H1 (cell line): ENCODE data around the gene TUBGCP6. TPM values are rescaled to one million over a fixed set of nuclear protein-coding genes. Genes with fewer than 3 reads are reported as not detected.
A peak's percentile ranks its signal among the peaks of the same experiment; 100 is the strongest.

Experiments used
- CTCF ChIA-PET: fragments of 300-600 bp; sonication (Branson Sonifier 250); formaldehyde crosslinking; loops from one replicate; lab custom pipeline; 2021; ENCODE audit not compliant: partially characterized antibody; lab: Charles Lee
- POLR2A ChIA-PET: fragments of 300-600 bp; sonication (Branson Sonifier 250); formaldehyde crosslinking; loops from one replicate; lab custom pipeline; 2021; ENCODE audit warnings: inconsistent platforms; ENCODE audit not compliant: partially characterized antibody; lab: Charles Lee
- DNase-seq, 2 experiments: peaks; one replicate each; pipeline versions ENCODE4 v3.0.0 to v3.0.0-alpha.2; 2010 to 2022; ENCODE audit warnings: low spot score in 2 of 2, low read depth in 1 of 2, mixed read lengths in 1 of 2
- FAIRE-seq: peaks from 2 replicates; lab custom pipeline; 2011; peaks lifted over from hg19 to GRCh38; lab: Jason Lieb, UNC
- H2AFZ ChIP-seq: 2 replicates; pipeline ENCODE4 v1.8.1; 2012; ENCODE audit warnings: low read length, inconsistent platforms
- H2AK5ac ChIP-seq: 2 replicates; pipeline ENCODE4 v1.6.1; 2013; ENCODE audit warnings: low read depth, low read length
- H2BK120ac ChIP-seq: replicated peaks from 2 replicates; pipeline ENCODE3; 2013; ENCODE audit warnings: low read depth, low read length, inconsistent platforms
- H2BK12ac ChIP-seq: 2 replicates; pipeline ENCODE4 v1.6.1; 2013; ENCODE audit warnings: low read depth, low read length
- H2BK15ac ChIP-seq: 2 replicates; pipeline ENCODE4 v1.6.1; 2013; ENCODE audit warnings: low read length
- H2BK20ac ChIP-seq: 2 replicates; pipeline ENCODE4 v1.6.1; 2013; ENCODE audit warnings: low read length
- H2BK5ac ChIP-seq: 2 replicates; pipeline ENCODE4 v1.6.1; 2013; ENCODE audit warnings: low read depth, low read length
- H3K14ac ChIP-seq: 2 replicates; pipeline ENCODE4 v1.6.1; 2013; ENCODE audit warnings: inconsistent platforms; ENCODE audit not compliant: insufficient read length
- H3K18ac ChIP-seq: 2 replicates; pipeline ENCODE4 v1.6.1; 2013; ENCODE audit warnings: low read length; ENCODE audit errors: extremely low read depth
- H3K23ac ChIP-seq: 2 replicates; pipeline ENCODE4 v1.6.1; 2013; ENCODE audit warnings: inconsistent platforms; ENCODE audit not compliant: insufficient read length
- H3K23me2 ChIP-seq: 2 replicates; pipeline ENCODE4 v1.6.1; 2013; ENCODE audit warnings: low read depth, low read length
- H3K27ac ChIP-seq: 2 replicates; pipeline ENCODE4 v1.6.1; 2011; ENCODE audit warnings: low read depth, low read length, inconsistent platforms
- H3K27me3 ChIP-seq, 4 experiments: replicated peaks in 1 of 4; 1 replicate in 1 of 4; 2 replicates in 3 of 4; pipeline versions ENCODE4 v1.6.1 to v1.8.1; 2011 to 2013; ENCODE audit warnings: low read length in 3 of 4, mild to moderate bottlenecking in 3 of 4, inconsistent platforms in 2 of 4, mixed read lengths in 2 of 4, moderate library complexity in 1 of 4; ENCODE audit not compliant: control insufficient read depth in 3 of 4, insufficient read depth in 3 of 4; ENCODE audit errors: extremely low read depth in 1 of 4
- H3K36me3 ChIP-seq, 4 experiments: 2 replicates each; pipeline versions ENCODE4 v1.6.1 to v1.8.1; 2011 to 2013; ENCODE audit warnings: mild to moderate bottlenecking in 4 of 4, low read length in 3 of 4, moderate library complexity in 2 of 4, control low read depth in 1 of 4, inconsistent platforms in 1 of 4; ENCODE audit not compliant: insufficient read depth in 4 of 4, control insufficient read depth in 2 of 4
- H3K4ac ChIP-seq: replicated peaks from 2 replicates; pipeline ENCODE3; 2013; ENCODE audit warnings: low read length, low read depth, mixed read lengths, inconsistent platforms; ENCODE audit not compliant: insufficient read length
- H3K4me1 ChIP-seq, 4 experiments: replicated peaks in 1 of 4; 1 replicate in 1 of 4; 2 replicates in 3 of 4; pipeline versions ENCODE4 v1.6.1 to v1.8.1; 2011 to 2013; ENCODE audit warnings: low read length in 3 of 4, inconsistent platforms in 2 of 4, mixed read lengths in 1 of 4; ENCODE audit not compliant: insufficient read depth in 4 of 4, control insufficient read depth in 3 of 4
- H3K4me2 ChIP-seq, 2 experiments: 2 replicates each; pipeline versions ENCODE4 v1.6.1 to v1.8.1; 2011 to 2013; ENCODE audit warnings: low read depth in 2 of 2, low read length in 2 of 2, control low read depth in 1 of 2, inconsistent platforms in 1 of 2, mild to moderate bottlenecking in 1 of 2; ENCODE audit not compliant: insufficient read depth in 1 of 2
- H3K4me3 ChIP-seq, 4 experiments: fragments of 200-600, 300-600 bp in 1 of 4; sonication (generic), shearing (Covaris generic), sonication (Bioruptor Twin) in 1 of 4; 2 replicates each; pipeline versions ENCODE4 v1.5.1 to v1.8.1; 2011 to 2016; ENCODE audit warnings: low read length in 4 of 4, low read depth in 3 of 4, control low read depth in 2 of 4, inconsistent platforms in 2 of 4, mild to moderate bottlenecking in 2 of 4, mixed read lengths in 1 of 4, moderate library complexity in 1 of 4; ENCODE audit not compliant: insufficient read depth in 2 of 4; ENCODE audit errors: extremely low read depth in 1 of 4
- H3K56ac ChIP-seq: replicated peaks from 2 replicates; pipeline ENCODE3; 2013; ENCODE audit warnings: low read depth, mild to moderate bottlenecking, mixed read lengths, low read length, inconsistent platforms; ENCODE audit not compliant: insufficient read length
- H3K79me1 ChIP-seq: 2 replicates; pipeline ENCODE4 v1.6.1; 2013; ENCODE audit warnings: low read depth, low read length, control low read depth
- H3K79me2 ChIP-seq, 2 experiments: 2 replicates each; pipeline versions ENCODE4 v1.6.1 to v1.8.1; 2012 to 2013; ENCODE audit warnings: low read length in 2 of 2, mild to moderate bottlenecking in 2 of 2, inconsistent platforms in 1 of 2; ENCODE audit not compliant: insufficient read depth in 2 of 2, control insufficient read depth in 1 of 2
- H3K9ac ChIP-seq, 4 experiments: replicated peaks in 1 of 4; 1 replicate in 1 of 4; 2 replicates in 3 of 4; pipeline versions ENCODE4 v1.6.1 to v1.8.1; 2011 to 2013; ENCODE audit warnings: low read depth in 3 of 4, low read length in 3 of 4, control low read depth in 2 of 4, mild to moderate bottlenecking in 2 of 4, moderate library complexity in 2 of 4, inconsistent platforms in 1 of 4; ENCODE audit errors: extremely low read depth in 1 of 4
- H3K9me3 ChIP-seq, 2 experiments: 2 replicates each; pipeline versions ENCODE4 v1.6.1 to v1.8.1; 2012 to 2013; ENCODE audit warnings: mild to moderate bottlenecking in 2 of 2, moderate library complexity in 2 of 2, control low read depth in 1 of 2, inconsistent platforms in 1 of 2, low read depth in 1 of 2, low read length in 1 of 2, mixed read lengths in 1 of 2; ENCODE audit not compliant: insufficient read depth in 2 of 2
- H4K20me1 ChIP-seq, 2 experiments: replicated peaks in 1 of 2; 2 replicates each; pipeline versions ENCODE3 to v1.8.1; 2011 to 2013; ENCODE audit warnings: inconsistent platforms in 2 of 2, low read length in 2 of 2, mild to moderate bottlenecking in 1 of 2; ENCODE audit not compliant: insufficient read depth in 2 of 2, control insufficient read depth in 1 of 2
- H4K5ac ChIP-seq: 2 replicates; pipeline ENCODE4 v1.6.1; 2013; ENCODE audit warnings: low read length, low read depth, mixed read lengths, inconsistent platforms; ENCODE audit not compliant: insufficient read length
- H4K8ac ChIP-seq: 2 replicates; pipeline ENCODE4 v1.8.0; 2013; ENCODE audit warnings: mild to moderate bottlenecking, moderate library complexity, low read length, inconsistent platforms; ENCODE audit not compliant: insufficient read depth; ENCODE audit errors: extremely low read depth
- H4K91ac ChIP-seq: replicated peaks from 2 replicates; pipeline ENCODE3; 2013; ENCODE audit warnings: low read length, mixed read lengths, inconsistent platforms; ENCODE audit not compliant: insufficient read length
- POLR2AphosphoS5 ChIP-seq: IDR thresholded peaks from 2 replicates; pipeline ENCODE4 v1.6.1; 2011; ENCODE audit warnings: low read depth, low read length
- SIRT6 ChIP-seq: IDR thresholded peaks from one replicate; pipeline ENCODE4 v1.7.1; 2012; ENCODE audit warnings: low read length, inconsistent platforms
- WGBS, 2 experiments: shearing (Covaris generic) in 1 of 2; methylation state at CpG; one replicate each; pipeline versions ENCODE4 v1.1.6 to v1.1.7; 2013 to 2015; ENCODE audit warnings: low lambda C conversion rate in 2 of 2, mixed read lengths in 2 of 2, inconsistent platforms in 1 of 2, low coverage in 1 of 2, missing lambda C conversion rate in 1 of 2; ENCODE audit not compliant: insufficient replicate concordance in 2 of 2, insufficient coverage in 1 of 2, insufficient read length in 1 of 2; ENCODE audit errors: extremely low coverage in 1 of 2, missing lambda C conversion rate in 1 of 2; 5-methylcytosine and 5-hydroxymethylcytosine counted together
- polyA plus RNA-seq, 7 experiments: library from polyadenylated mRNA; depleted of rRNA in 3 of 7; stranded (reverse) in 5 of 7; unstranded in 2 of 7; fragments of >200 nt in 5 of 7; fragments of 200-250 nt in 2 of 7; gene quantifications; 1 replicate in 5 of 7; 2 replicates in 1 of 7; 4 replicates in 1 of 7; pipeline versions ENCODE4 v1.2.1 to v1.2.3, GENCODE V29; 2011 to 2013; ENCODE audit warnings: missing spikeins in 2 of 7, mixed read lengths in 2 of 7
- total RNA-seq: library from RNA; stranded (reverse); fragmentation: NEBNext Ultra II Directional; extraction: Animal tissue kit (Norgen Biotek cat#: 25700); gene quantifications from 2 replicates; pipeline ENCODE4 v1.2.1, GENCODE V29; 2021

The TUBGCP6 gene
- total and polyA plus RNA-seq, 2 of the 8 experiments (the other 6 are each of a cell fraction or from before 2014, with no cell fraction given), result 24.2 to 24.7 TPM

GRCh38 chr22:50280022-50280707 lies 35.3 kb upstream of the TUBGCP6 start:
- no peak overlapping the region for H4K5ac ChIP-seq
- H3K4me2 ChIP-seq, result no peak overlapping the region
- H2BK15ac ChIP-seq, result no peak overlapping the region
- peaks cover 0 to 2% (median 0%) of the 10 kb centered on the region in 4 experiments; a peak in 2 of 7 replicates for H3K4me1 ChIP-seq
- 95% methylated on average over 15 of the region's 38 CpGs; no CpG with 5 or more reads in 1 of the 2 experiments for WGBS, 2 experiments
- H2BK120ac ChIP-seq, result no peak overlapping the region
- no peaks in the 10 kb centered on the region for H3K23me2 ChIP-seq
- POLR2A ChIA-PET, result interaction anchor here (0.7 to 1.2 kb wide), 3 partner anchors 13 to 42 kb away, joined by 3 to 4 read pairs (median 3); no protein-coding TSS in a partner anchor
- no peak overlapping the region for H2AK5ac ChIP-seq
- TF ChIP-seq POLR2AphosphoS5 (peak; percentile 11; the same call in 1 of the 2 replicates), SIRT6 (no peak)
- TF ChIP-seq, all 59 proteins: peak for 1
- CTCF ChIA-PET, result interaction anchor here (0.8 to 3.5 kb wide), 6 partner anchors 11 to 364 kb away, joined by 3 to 12 read pairs (median 4); no protein-coding TSS in a partner anchor
- no peak overlapping the region for H3K4me3 ChIP-seq
- no peak overlapping the region for H3K18ac ChIP-seq
- H3K56ac ChIP-seq, result no peak overlapping the region
- no peak overlapping the region for H4K91ac ChIP-seq
- no peak overlapping the region for H2BK20ac ChIP-seq
- no peak overlapping the region; the same call in 1 of the 2 replicates for H4K8ac ChIP-seq
- peaks cover 2 to 6% of the 10 kb centered on the region in 2 experiments for H4K20me1 ChIP-seq
- no peak overlapping the region for H2AFZ ChIP-seq
- FAIRE-seq (no peak), DNase-seq (no peak)
- H3K23ac ChIP-seq, result no peak overlapping the region
- no peak overlapping the region for H3K14ac ChIP-seq
- no peaks in the 10 kb centered on the region for H3K79me2 ChIP-seq
- no peak overlapping the region for H3K4ac ChIP-seq
- H3K36me3 ChIP-seq, result peaks cover 24 to 91% (median 49%) of the 10 kb centered on the region in 4 experiments
- no peaks in the 10 kb centered on the region for H3K27me3 ChIP-seq
- no peak overlapping the region for H2BK12ac ChIP-seq
- no peak overlapping the region for H3K27ac ChIP-seq
- H3K9me3 ChIP-seq, result peaks cover 7 to 24% of the 10 kb centered on the region in 2 experiments; a peak in 3 of 4 replicates
- H3K79me1 ChIP-seq, result no peaks in the 10 kb centered on the region
- no peak overlapping the region for H3K9ac ChIP-seq
- no peak overlapping the region for H2BK5ac ChIP-seq
